Sigmoid colon (tissue), 4 donors: ENCODE data around the gene MYL12B.

Experiments used
- POLR2A ChIP-seq, 2 donors: fragments of 450-650 bp; IDR thresholded peaks; one replicate each; pipeline ENCODE4 v1.6.1; 2016; ENCODE audit warnings: antibody characterized with exemption in 2 of 2, mild to moderate bottlenecking in 2 of 2, moderate library complexity in 2 of 2
- POLR2AphosphoS5 ChIP-seq, 4 donors: sonication (generic); formaldehyde crosslinking; IDR thresholded peaks; one replicate each; pipeline ENCODE4 v1.6.1; 2017; ENCODE audit warnings: antibody characterized with exemption in 4 of 4
- TF ChIP-seq, protein P1 (sequence below), 4 experiments: fragments of 450-650 bp in 3 of 4; fragments of 200-600 bp in 1 of 4; IDR thresholded peaks; one replicate each; pipeline ENCODE4 v1.5.1; 2016 to 2019; ENCODE audit warnings: antibody characterized with exemption in 4 of 4, mild to moderate bottlenecking in 3 of 4, moderate library complexity in 2 of 4

DNA sequence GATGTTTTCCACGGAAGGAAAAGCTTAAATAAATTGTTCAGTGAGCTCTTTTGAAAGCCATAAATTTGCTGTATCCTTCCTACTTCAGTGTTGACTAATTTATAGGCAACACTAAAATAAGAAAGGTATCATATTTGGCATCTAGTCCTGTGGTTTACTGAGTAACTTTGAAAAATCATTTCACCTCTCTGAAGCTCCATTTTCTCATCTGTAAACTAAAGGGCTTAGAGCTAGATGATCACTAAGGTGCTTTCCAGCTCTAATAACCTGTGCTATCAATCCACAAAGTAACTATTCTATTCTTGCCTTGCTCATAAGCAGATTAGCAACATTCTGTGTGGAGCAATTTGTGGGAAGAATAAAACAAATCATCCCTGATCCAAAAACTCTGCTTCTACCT, 38.6 kb upstream of the MYL12B start:
- no peak for TF ChIP-seq POLR2A (IDR thresholded peaks at IDR 0.05)
- TF ChIP-seq, protein P1, sequence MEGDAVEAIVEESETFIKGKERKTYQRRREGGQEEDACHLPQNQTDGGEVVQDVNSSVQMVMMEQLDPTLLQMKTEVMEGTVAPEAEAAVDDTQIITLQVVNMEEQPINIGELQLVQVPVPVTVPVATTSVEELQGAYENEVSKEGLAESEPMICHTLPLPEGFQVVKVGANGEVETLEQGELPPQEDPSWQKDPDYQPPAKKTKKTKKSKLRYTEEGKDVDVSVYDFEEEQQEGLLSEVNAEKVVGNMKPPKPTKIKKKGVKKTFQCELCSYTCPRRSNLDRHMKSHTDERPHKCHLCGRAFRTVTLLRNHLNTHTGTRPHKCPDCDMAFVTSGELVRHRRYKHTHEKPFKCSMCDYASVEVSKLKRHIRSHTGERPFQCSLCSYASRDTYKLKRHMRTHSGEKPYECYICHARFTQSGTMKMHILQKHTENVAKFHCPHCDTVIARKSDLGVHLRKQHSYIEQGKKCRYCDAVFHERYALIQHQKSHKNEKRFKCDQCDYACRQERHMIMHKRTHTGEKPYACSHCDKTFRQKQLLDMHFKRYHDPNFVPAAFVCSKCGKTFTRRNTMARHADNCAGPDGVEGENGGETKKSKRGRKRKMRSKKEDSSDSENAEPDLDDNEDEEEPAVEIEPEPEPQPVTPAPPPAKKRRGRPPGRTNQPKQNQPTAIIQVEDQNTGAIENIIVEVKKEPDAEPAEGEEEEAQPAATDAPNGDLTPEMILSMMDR (IDR thresholded peaks at IDR 0.05) = no peak
- TF ChIP-seq POLR2AphosphoS5 (IDR thresholded peaks at IDR 0.05) = no peak
